H1 (cell line): ENCODE data around the gene BAG1.

Source experiments
- ATF2 ChIP-seq: IDR thresholded peaks from 2 replicates; pipeline ENCODE4 v1.6.1; 2012; ENCODE audit warnings: low read length, inconsistent platforms
- CHD2 ChIP-seq: IDR thresholded peaks from 2 replicates; pipeline ENCODE4 v1.6.1; 2012; ENCODE audit warnings: low read length, improper control_type of control experiment
- CTCF ChIP-seq, 3 experiments: IDR thresholded peaks; 1 replicate in 2 of 3; 2 replicates in 1 of 3; pipeline versions ENCODE4 v1.5.1 to v1.6.1; 2011; ENCODE audit warnings: low read length in 3 of 3, mild to moderate bottlenecking in 3 of 3, inconsistent platforms in 2 of 3, low read depth in 1 of 3, moderate library complexity in 1 of 3; ENCODE audit not compliant: insufficient read depth in 1 of 3; ENCODE audit errors: control extremely low read depth in 1 of 3
- EP300 ChIP-seq, 2 experiments: IDR thresholded peaks; 1 replicate in 1 of 2; 2 replicates in 1 of 2; pipeline ENCODE4 v1.6.1; 2011 to 2012; ENCODE audit warnings: low read depth in 2 of 2, low read length in 2 of 2, mild to moderate bottlenecking in 2 of 2, borderline replicate concordance in 1 of 2, inconsistent platforms in 1 of 2, moderate library complexity in 1 of 2
- FOSL1 ChIP-seq: IDR thresholded peaks from 2 replicates; pipeline ENCODE4 v1.6.1; 2011; ENCODE audit warnings: mild to moderate bottlenecking, low read depth, low read length, moderate library complexity; ENCODE audit not compliant: insufficient read depth
- GABPA ChIP-seq: IDR thresholded peaks from 2 replicates; pipeline ENCODE4 v1.6.1; 2011; ENCODE audit warnings: mild to moderate bottlenecking, low read length, moderate library complexity, borderline replicate concordance; ENCODE audit not compliant: insufficient read depth
- HDAC6 ChIP-seq: IDR thresholded peaks from one replicate; pipeline ENCODE4 v1.7.1; 2012; ENCODE audit warnings: low read depth, mild to moderate bottlenecking, inconsistent platforms, low read length, moderate library complexity
- JUN ChIP-seq: IDR thresholded peaks from 2 replicates; pipeline ENCODE4 v1.6.1; 2011; ENCODE audit warnings: low read depth, mild to moderate bottlenecking, improper control_type of control experiment, low read length
- MAFK ChIP-seq: IDR thresholded peaks from 2 replicates; pipeline ENCODE4 v1.6.1; 2012; ENCODE audit warnings: low read depth, mild to moderate bottlenecking, improper control_type of control experiment, low read length
- MAX ChIP-seq: IDR thresholded peaks from 2 replicates; pipeline ENCODE4 v1.6.1; 2012; ENCODE audit warnings: inconsistent platforms
- PHF8 ChIP-seq: fragments of 200-600 bp; sonication (generic); conservative IDR thresholded peaks from 2 replicates; pipeline ENCODE4 v1.7.1; 2012; ENCODE audit warnings: low read depth, mild to moderate bottlenecking, inconsistent platforms, low read length, moderate library complexity
- POLR2A ChIP-seq, 2 experiments: IDR thresholded peaks; 1 replicate in 1 of 2; 2 replicates in 1 of 2; pipeline ENCODE4 v1.6.1; 2011; ENCODE audit warnings: low read depth in 2 of 2, low read length in 2 of 2, mild to moderate bottlenecking in 2 of 2; ENCODE audit errors: control extremely low read depth in 1 of 2
- YY1 ChIP-seq: IDR thresholded peaks from 2 replicates; pipeline ENCODE4 v1.6.1; 2011; ENCODE audit warnings: low read depth, mild to moderate bottlenecking, low read length

GRCh38 chr9:33236571-33236970, 27.9 kb downstream of the BAG1 start:
- no peak for TF ChIP-seq CTCF (IDR thresholded peaks at IDR 0.05; ENCODE audit: control extremely low read depth in 1 of 3, insufficient read depth in 1 of 3, low read depth in 1 of 3, low read length in 3 of 3)
- no peak for TF ChIP-seq POLR2A (IDR thresholded peaks at IDR 0.05; ENCODE audit: control extremely low read depth in 1 of 2, low read depth in 2 of 2, low read length in 2 of 2)
- TF ChIP-seq FOSL1 = no peak
- TF ChIP-seq HDAC6 = no peak
- TF ChIP-seq GABPA = no peak
- no peak for TF ChIP-seq EP300 (IDR thresholded peaks at IDR 0.05; ENCODE audit: borderline replicate concordance in 1 of 2, low read depth in 2 of 2, low read length in 2 of 2)
- TF ChIP-seq JUN = no peak
- TF ChIP-seq PHF8 = no peak
- no peak for TF ChIP-seq MAFK
- no peak for TF ChIP-seq YY1
- TF ChIP-seq ATF2 = no peak
- no peak for TF ChIP-seq MAX
- TF ChIP-seq CHD2 = no peak
